Measurements from ENCODE around the gene NECTIN4.

The NECTIN4 gene

GRCh38 chr1:161061419-161061818, 27.9 kb downstream of the NECTIN4 start:
- H3K9me3 ChIP-seq (ENCODE audit: low read depth, low read length) = no peaks in the 10 kb centered on the region
- H3K27ac ChIP-seq = no peak overlapping the region
- DNase-seq (ENCODE audit: low read depth, low spot score) = no peak
- TF ChIP-seq POLR2AphosphoS5 (IDR thresholded peaks at IDR 0.05; ENCODE audit: borderline replicate concordance, low read depth, low read length) = no peak
- TF ChIP-seq FOXP2 (optimal IDR thresholded peaks at IDR 0.05; ENCODE audit: control extremely low read depth, extremely low read length, insufficient read depth) = no peak
- TF ChIP-seq EZH2 (IDR thresholded peaks at IDR 0.05) = no peak
- no peaks in the 10 kb centered on the region for H3K36me3 ChIP-seq (ENCODE audit: insufficient read depth, low read length)
- H3K9ac ChIP-seq (ENCODE audit: insufficient read length) = no peak overlapping the region
- H3K4me3 ChIP-seq = no peak overlapping the region

- Histone ChIP-seq H3K4me3 (no peak overlapping the region), H3K9ac (ENCODE audit: insufficient read length) (no peak overlapping the region), H3K36me3 (ENCODE audit: insufficient read depth, low read length) (no peaks in the 10 kb centered on the region), H3K27ac (no peak overlapping the region), H3K9me3 (ENCODE audit: low read depth, low read length) (no peaks in the 10 kb centered on the region)
- DNase-seq (ENCODE audit: low read depth, low spot score) = no peak
- TF ChIP-seq FOXP2 (optimal IDR thresholded peaks at IDR 0.05; ENCODE audit: control extremely low read depth, extremely low read length, insufficient read depth) (no peak), POLR2AphosphoS5 (IDR thresholded peaks at IDR 0.05; ENCODE audit: borderline replicate concordance, low read depth, low read length) (no peak), EZH2 (IDR thresholded peaks at IDR 0.05) (no peak)
Measured at GRCh38 chr1:161059293-161059692, 30.1 kb downstream of the NECTIN4 start.

GRCh38 chr1:161054805-161055204, 34.6 kb downstream of the NECTIN4 start:
- H3K36me3 ChIP-seq (ENCODE audit: insufficient read depth, low read length) = no peaks in the 10 kb centered on the region
- no peak for TF ChIP-seq EZH2 (IDR thresholded peaks at IDR 0.05)
- no peak for TF ChIP-seq FOXP2 (optimal IDR thresholded peaks at IDR 0.05; ENCODE audit: control extremely low read depth, extremely low read length, insufficient read depth)
- no peak for TF ChIP-seq POLR2AphosphoS5 (IDR thresholded peaks at IDR 0.05; ENCODE audit: borderline replicate concordance, low read depth, low read length)
- H3K27ac ChIP-seq = no peak overlapping the region
- H3K9ac ChIP-seq (ENCODE audit: insufficient read length) = no peak overlapping the region
- no peak overlapping the region for H3K4me3 ChIP-seq
- DNase-seq (ENCODE audit: low read depth, low spot score) = no peak
- H3K9me3 ChIP-seq (ENCODE audit: low read depth, low read length) = no peaks in the 10 kb centered on the region

- DNase-seq (ENCODE audit: low read depth, low spot score) = no peak
- TF ChIP-seq EZH2 (IDR thresholded peaks at IDR 0.05) = no peak
- no peak for TF ChIP-seq POLR2AphosphoS5 (IDR thresholded peaks at IDR 0.05; ENCODE audit: borderline replicate concordance, low read depth, low read length)
- TF ChIP-seq FOXP2 (optimal IDR thresholded peaks at IDR 0.05; ENCODE audit: control extremely low read depth, extremely low read length, insufficient read depth) = no peak
- H3K27ac ChIP-seq = no peak overlapping the region
- H3K4me3 ChIP-seq = no peak overlapping the region
- no peaks in the 10 kb centered on the region for H3K9me3 ChIP-seq (ENCODE audit: low read depth, low read length)
- no peaks in the 10 kb centered on the region for H3K36me3 ChIP-seq (ENCODE audit: insufficient read depth, low read length)
- no peak overlapping the region for H3K9ac ChIP-seq (ENCODE audit: insufficient read length)
Measured at GRCh38 chr1:161054232-161054631, 35.1 kb downstream of the NECTIN4 start.

GRCh38 chr1:161052899-161053298, 36.5 kb downstream of the NECTIN4 start:
- no peak for DNase-seq (ENCODE audit: low read depth, low spot score)
- H3K36me3 ChIP-seq (ENCODE audit: insufficient read depth, low read length) = no peaks in the 10 kb centered on the region

GRCh38 chr1:161051219-161051618, 38.1 kb downstream of the NECTIN4 start:
- H3K36me3 ChIP-seq (ENCODE audit: insufficient read depth, low read length) = no peaks in the 10 kb centered on the region
- no peak overlapping the region for H3K9ac ChIP-seq (ENCODE audit: insufficient read length)
- TF ChIP-seq POLR2AphosphoS5 (IDR thresholded peaks at IDR 0.05; ENCODE audit: borderline replicate concordance, low read depth, low read length) = no peak
- TF ChIP-seq FOXP2 (optimal IDR thresholded peaks at IDR 0.05; ENCODE audit: control extremely low read depth, extremely low read length, insufficient read depth) = no peak
- no peak for TF ChIP-seq EZH2 (IDR thresholded peaks at IDR 0.05)

More at GRCh38 chr1:161052899-161053298, 36.5 kb downstream of the NECTIN4 start:
- no peak overlapping the region for H3K9ac ChIP-seq (ENCODE audit: insufficient read length)
- TF ChIP-seq FOXP2 (optimal IDR thresholded peaks at IDR 0.05; ENCODE audit: control extremely low read depth, extremely low read length, insufficient read depth) = no peak
- no peak for TF ChIP-seq EZH2 (IDR thresholded peaks at IDR 0.05)
- no peak for TF ChIP-seq POLR2AphosphoS5 (IDR thresholded peaks at IDR 0.05; ENCODE audit: borderline replicate concordance, low read depth, low read length)
- H3K27ac ChIP-seq = no peak overlapping the region
- no peaks in the 10 kb centered on the region for H3K9me3 ChIP-seq (ENCODE audit: low read depth, low read length)
- H3K4me3 ChIP-seq = no peak overlapping the region

GRCh38 chr1:161048949-161049722, 40.2 kb downstream of the NECTIN4 start:
- H3K9ac ChIP-seq (ENCODE audit: insufficient read length) = no peak overlapping the region
- no peak overlapping the region for H3K27ac ChIP-seq
- no peak for DNase-seq (ENCODE audit: low read depth, low spot score)
- no peak for TF ChIP-seq EZH2 (IDR thresholded peaks at IDR 0.05)
- no peak for TF ChIP-seq FOXP2 (optimal IDR thresholded peaks at IDR 0.05; ENCODE audit: control extremely low read depth, extremely low read length, insufficient read depth)
- no peak for TF ChIP-seq POLR2AphosphoS5 (IDR thresholded peaks at IDR 0.05; ENCODE audit: borderline replicate concordance, low read depth, low read length)
- no peaks in the 10 kb centered on the region for H3K9me3 ChIP-seq (ENCODE audit: low read depth, low read length)
- no peak overlapping the region for H3K4me3 ChIP-seq
- no peaks in the 10 kb centered on the region for H3K36me3 ChIP-seq (ENCODE audit: insufficient read depth, low read length)

More at GRCh38 chr1:161051219-161051618, 38.1 kb downstream of the NECTIN4 start:
- no peak overlapping the region for H3K27ac ChIP-seq
- H3K9me3 ChIP-seq (ENCODE audit: low read depth, low read length) = no peaks in the 10 kb centered on the region
- no peak overlapping the region for H3K4me3 ChIP-seq
- no peak for DNase-seq (ENCODE audit: low read depth, low spot score)

GRCh38 chr1:161047436-161048420, 41.6 kb downstream of the NECTIN4 start:
- Histone ChIP-seq H3K4me3 (no peak overlapping the region), H3K9ac (ENCODE audit: insufficient read length) (no peak overlapping the region), H3K9me3 (ENCODE audit: low read depth, low read length) (no peaks in the 10 kb centered on the region), H3K36me3 (ENCODE audit: insufficient read depth, low read length) (peaks cover 5% of the 10 kb centered on the region; the same call in 1 of the 2 replicates), H3K27ac (no peak overlapping the region)
- no peak for TF ChIP-seq EZH2 (IDR thresholded peaks at IDR 0.05)
- no peak for DNase-seq (ENCODE audit: low read depth, low spot score)
